NB4 (cell line): Measurements from ENCODE around the gene CRIM1.

Experiments used
- POLR2A ChIP-seq: IDR thresholded peaks from 2 replicates; pipeline ENCODE4 v1.6.1; 2011; ENCODE audit warnings: mild to moderate bottlenecking; ENCODE audit not compliant: insufficient read length; ENCODE audit errors: extremely low read depth
- TF ChIP-seq, protein P1 (sequence below): IDR thresholded peaks from one replicate; pipeline ENCODE4 v1.5.1; 2012; ENCODE audit warnings: low read depth, low read length
- TF ChIP-seq, protein P2 (sequence below): IDR thresholded peaks from 2 replicates; pipeline ENCODE4 v1.6.1; 2011; ENCODE audit warnings: low read depth, low read length

DNA sequence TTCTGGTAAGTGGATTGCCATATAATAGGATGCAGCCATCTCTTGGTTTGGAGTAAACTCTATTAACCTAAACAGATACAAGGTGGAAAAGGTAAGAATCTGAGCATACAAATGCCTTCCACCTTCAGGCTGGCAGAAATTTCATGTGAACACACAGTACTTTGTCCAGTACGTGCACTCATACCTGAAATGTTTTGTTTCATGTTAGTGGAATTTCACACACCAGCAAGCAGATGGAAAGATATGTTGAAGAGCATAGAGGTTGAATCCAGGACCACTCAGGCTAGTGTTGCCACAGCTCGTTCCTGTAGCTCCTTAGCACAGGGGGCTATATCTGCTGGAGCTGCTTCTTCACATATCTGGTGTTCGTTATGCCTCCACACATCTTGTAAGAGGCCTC, 34.0 kb downstream of the CRIM1 start:
- TF ChIP-seq, protein P1, sequence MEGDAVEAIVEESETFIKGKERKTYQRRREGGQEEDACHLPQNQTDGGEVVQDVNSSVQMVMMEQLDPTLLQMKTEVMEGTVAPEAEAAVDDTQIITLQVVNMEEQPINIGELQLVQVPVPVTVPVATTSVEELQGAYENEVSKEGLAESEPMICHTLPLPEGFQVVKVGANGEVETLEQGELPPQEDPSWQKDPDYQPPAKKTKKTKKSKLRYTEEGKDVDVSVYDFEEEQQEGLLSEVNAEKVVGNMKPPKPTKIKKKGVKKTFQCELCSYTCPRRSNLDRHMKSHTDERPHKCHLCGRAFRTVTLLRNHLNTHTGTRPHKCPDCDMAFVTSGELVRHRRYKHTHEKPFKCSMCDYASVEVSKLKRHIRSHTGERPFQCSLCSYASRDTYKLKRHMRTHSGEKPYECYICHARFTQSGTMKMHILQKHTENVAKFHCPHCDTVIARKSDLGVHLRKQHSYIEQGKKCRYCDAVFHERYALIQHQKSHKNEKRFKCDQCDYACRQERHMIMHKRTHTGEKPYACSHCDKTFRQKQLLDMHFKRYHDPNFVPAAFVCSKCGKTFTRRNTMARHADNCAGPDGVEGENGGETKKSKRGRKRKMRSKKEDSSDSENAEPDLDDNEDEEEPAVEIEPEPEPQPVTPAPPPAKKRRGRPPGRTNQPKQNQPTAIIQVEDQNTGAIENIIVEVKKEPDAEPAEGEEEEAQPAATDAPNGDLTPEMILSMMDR = no peak
- TF ChIP-seq POLR2A = no peak
- TF ChIP-seq, protein P2, sequence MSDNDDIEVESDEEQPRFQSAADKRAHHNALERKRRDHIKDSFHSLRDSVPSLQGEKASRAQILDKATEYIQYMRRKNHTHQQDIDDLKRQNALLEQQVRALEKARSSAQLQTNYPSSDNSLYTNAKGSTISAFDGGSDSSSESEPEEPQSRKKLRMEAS = no peak
